Measurements from ENCODE around the gene UTS2.

GRCh38 chr1:7853684-7854026 is 790 bp upstream of the UTS2 start:
- TF ChIP-seq CTCF (IDR thresholded peaks at IDR 0.05) (no peak), POLR2A (IDR thresholded peaks at IDR 0.05; ENCODE audit: low read depth) (no peak), EP300 (IDR thresholded peaks at IDR 0.05) (no peak), POLR2AphosphoS5 (IDR thresholded peaks at IDR 0.05) (no peak)

Data from esophagus muscularis mucosa (tissue), 4 donors.